Peyer's patch (tissue), 4 donors: Measurements from ENCODE around the gene SPAAR.
"Not testable (repeated sequence)": the region's sequence is repeated elsewhere in the genome, so short reads cannot be mapped to it uniquely, and the experiment has no call there.

Experiments used
- POLR2A ChIP-seq, 2 donors: fragments of 450-650 bp; IDR thresholded peaks; one replicate each; pipeline ENCODE4 v1.5.1; 2017; ENCODE audit warnings: antibody characterized with exemption in 2 of 2, mild to moderate bottlenecking in 2 of 2, moderate library complexity in 2 of 2
- TF ChIP-seq, protein P1 (sequence below), 6 experiments: fragments of 450-650 bp in 4 of 6; fragments of 200-600 bp in 2 of 6; sonication (generic) in 1 of 6; IDR thresholded peaks; one replicate each; pipeline ENCODE4 v1.5.1; 2017 to 2019; ENCODE audit warnings: antibody characterized with exemption in 6 of 6, mild to moderate bottlenecking in 3 of 6, moderate library complexity in 1 of 6

- TF ChIP-seq, protein P1, sequence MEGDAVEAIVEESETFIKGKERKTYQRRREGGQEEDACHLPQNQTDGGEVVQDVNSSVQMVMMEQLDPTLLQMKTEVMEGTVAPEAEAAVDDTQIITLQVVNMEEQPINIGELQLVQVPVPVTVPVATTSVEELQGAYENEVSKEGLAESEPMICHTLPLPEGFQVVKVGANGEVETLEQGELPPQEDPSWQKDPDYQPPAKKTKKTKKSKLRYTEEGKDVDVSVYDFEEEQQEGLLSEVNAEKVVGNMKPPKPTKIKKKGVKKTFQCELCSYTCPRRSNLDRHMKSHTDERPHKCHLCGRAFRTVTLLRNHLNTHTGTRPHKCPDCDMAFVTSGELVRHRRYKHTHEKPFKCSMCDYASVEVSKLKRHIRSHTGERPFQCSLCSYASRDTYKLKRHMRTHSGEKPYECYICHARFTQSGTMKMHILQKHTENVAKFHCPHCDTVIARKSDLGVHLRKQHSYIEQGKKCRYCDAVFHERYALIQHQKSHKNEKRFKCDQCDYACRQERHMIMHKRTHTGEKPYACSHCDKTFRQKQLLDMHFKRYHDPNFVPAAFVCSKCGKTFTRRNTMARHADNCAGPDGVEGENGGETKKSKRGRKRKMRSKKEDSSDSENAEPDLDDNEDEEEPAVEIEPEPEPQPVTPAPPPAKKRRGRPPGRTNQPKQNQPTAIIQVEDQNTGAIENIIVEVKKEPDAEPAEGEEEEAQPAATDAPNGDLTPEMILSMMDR (IDR thresholded peaks at IDR 0.05): not testable (repeated sequence)
- TF ChIP-seq POLR2A (IDR thresholded peaks at IDR 0.05): not testable (repeated sequence)
These were observed 24.4 kb upstream of the SPAAR start for GRCh38 chr9:35884908-35885307.
